Tibial nerve (tissue), 4 donors: ENCODE results near the gene OXA1L. TPM values are rescaled to one million over a fixed set of nuclear protein-coding genes. Genes with fewer than 3 reads are reported as not detected.
"Not testable (repeated sequence)": the region's sequence is repeated elsewhere in the genome, so short reads cannot be mapped to it uniquely, and the experiment has no call there.

Experiments
- DNase-seq, 2 donors: peaks; one replicate each; pipeline ENCODE4 v3.0.0-alpha.2; 2019; ENCODE audit warnings: low spot score in 2 of 2
- H3K27ac ChIP-seq, 4 donors: fragments of 200-600 bp; sonication (generic) in 3 of 4; one replicate each; pipeline ENCODE4 v1.5.1; 2017 to 2019; ENCODE audit warnings: mild to moderate bottlenecking in 1 of 4
- H3K27me3 ChIP-seq, 2 donors: fragments of 200-600 bp; sonication (generic) in 1 of 2; one replicate each; pipeline versions ENCODE4 v1.5.1 to v1.6.0; 2017 to 2019
- H3K36me3 ChIP-seq, 3 donors: fragments of 200-600 bp; sonication (generic); one replicate each; pipeline ENCODE4 v1.5.1; 2018 to 2019
- H3K4me1 ChIP-seq, 4 donors: fragments of 200-600 bp; sonication (generic) in 3 of 4; one replicate each; pipeline ENCODE4 v1.5.1; 2017 to 2019
- H3K4me3 ChIP-seq, 4 donors: fragments of 200-600 bp; sonication (generic) in 3 of 4; one replicate each; pipeline ENCODE4 v1.5.1; 2017 to 2019; ENCODE audit warnings: mild to moderate bottlenecking in 1 of 4, moderate library complexity in 1 of 4
- H3K9me3 ChIP-seq, 4 donors: fragments of 200-600 bp; sonication (generic) in 3 of 4; one replicate each; pipeline ENCODE4 v1.5.1; 2017 to 2019
- CTCF ChIP-seq, 5 experiments: fragments of 200-600 bp in 3 of 5; fragments of 450-650 bp in 2 of 5; sonication (generic) in 3 of 5; IDR thresholded peaks; one replicate each; pipeline ENCODE4 v1.5.1; 2016 to 2019; ENCODE audit warnings: antibody characterized with exemption in 5 of 5, mild to moderate bottlenecking in 3 of 5, moderate library complexity in 2 of 5
- EP300 ChIP-seq, 2 donors: sonication (generic); formaldehyde crosslinking; IDR thresholded peaks; one replicate each; pipeline ENCODE4 v1.6.1; 2017; ENCODE audit warnings: antibody characterized with exemption in 2 of 2, mild to moderate bottlenecking in 1 of 2
- POLR2A ChIP-seq, 2 donors: fragments of 450-650 bp; IDR thresholded peaks; one replicate each; pipeline ENCODE4 v1.6.1; 2017; ENCODE audit warnings: antibody characterized with exemption in 2 of 2, mild to moderate bottlenecking in 2 of 2, moderate library complexity in 2 of 2
- WGBS, 2 donors: methylation state at CpG; one replicate each; pipeline ENCODE4 v1.1.5; 2018; 5-methylcytosine and 5-hydroxymethylcytosine counted together
- total RNA-seq, 4 donors: library from RNA; depleted of rRNA; stranded (reverse); fragments of >200 nt; gene quantifications; one replicate each; pipeline ENCODE4 v1.1.0, GENCODE V29; 2016

Gene OXA1L
- total RNA-seq, 4 donors from 2014 or later, result 65.5 to 79.6 (median 69.6) TPM

GRCh38 chr14:22726012-22726411, 40.5 kb upstream of the OXA1L start:
- H3K4me3 ChIP-seq, result no peak overlapping the region
- no peak overlapping the region for H3K27ac ChIP-seq
- H3K36me3 ChIP-seq, result no peaks in the 10 kb centered on the region
- no peaks in the 10 kb centered on the region for H3K4me1 ChIP-seq
- TF ChIP-seq POLR2A (IDR thresholded peaks at IDR 0.05), result no peak
- TF ChIP-seq EP300 (IDR thresholded peaks at IDR 0.05), result no peak
- TF ChIP-seq CTCF (IDR thresholded peaks at IDR 0.05), result no peak
- 67 to 75% methylated on average over 1 of the region's 1 CpG for WGBS, 2 donors
- H3K27me3 ChIP-seq, result no peaks in the 10 kb centered on the region
- DNase-seq, result no peak
- H3K9me3 ChIP-seq, result peaks cover 0 to 6% (median 0%) of the 10 kb centered on the region in 4 donors

- not testable (repeated sequence) for H3K9me3 ChIP-seq, H3K27me3 ChIP-seq, H3K27ac ChIP-seq, DNase-seq, H3K4me3 ChIP-seq, H3K4me1 ChIP-seq, H3K36me3 ChIP-seq
- 77 to 87% methylated on average over 5 of the region's 5 CpGs for WGBS, 2 donors
These were observed 34.4 kb upstream of the OXA1L start for GRCh38 chr14:22732062-22732461.

- 56 to 57% methylated on average over 2 of the region's 2 CpGs for whole genome bisulfite sequencing, 2 donors
- no peak for TF ChIP-seq POLR2A (IDR thresholded peaks at IDR 0.05)
- TF ChIP-seq CTCF (IDR thresholded peaks at IDR 0.05), result no peak
- no peak for TF ChIP-seq EP300 (IDR thresholded peaks at IDR 0.05)
- H3K4me1 ChIP-seq, result no peaks in the 10 kb centered on the region
- no peak overlapping the region for H3K4me3 ChIP-seq
- no peaks in the 10 kb centered on the region for H3K9me3 ChIP-seq
- H3K36me3 ChIP-seq, result no peaks in the 10 kb centered on the region
- H3K27me3 ChIP-seq, result no peaks in the 10 kb centered on the region
- DNase-seq, result no peak
- H3K27ac ChIP-seq, result no peak overlapping the region
These were observed 32.7 kb upstream of the OXA1L start for GRCh38 chr14:22733829-22734228.

GRCh38 chr14:22735096-22735495, 31.4 kb upstream of the OXA1L start:
- 47 to 57% methylated on average over 2 of the region's 2 CpGs for WGBS, 2 donors
- Histone ChIP-seq H3K27ac (no peak overlapping the region), H3K27me3 (no peaks in the 10 kb centered on the region), H3K4me1 (no peaks in the 10 kb centered on the region), H3K36me3 (no peaks in the 10 kb centered on the region), H3K4me3 (no peak overlapping the region), H3K9me3 (no peaks in the 10 kb centered on the region)
- no peak for DNase-seq
- TF ChIP-seq POLR2A (IDR thresholded peaks at IDR 0.05), result no peak
- no peak for TF ChIP-seq EP300 (IDR thresholded peaks at IDR 0.05)
- no peak for TF ChIP-seq CTCF (IDR thresholded peaks at IDR 0.05)

GRCh38 chr14:22736384-22736783, 30.1 kb upstream of the OXA1L start:
- H3K9me3 ChIP-seq, H3K36me3 ChIP-seq, H3K4me1 ChIP-seq, H3K27ac ChIP-seq, H3K4me3 ChIP-seq, DNase-seq, H3K27me3 ChIP-seq: not testable (repeated sequence)
- WGBS, 2 donors, result 92 to 95% methylated on average over 14 of the region's 14 CpGs

GRCh38 chr14:22737052-22737451, 29.4 kb upstream of the OXA1L start:
- TF ChIP-seq POLR2A (IDR thresholded peaks at IDR 0.05) (no peak), EP300 (IDR thresholded peaks at IDR 0.05) (no peak), CTCF (IDR thresholded peaks at IDR 0.05) (no peak)
- H3K9me3 ChIP-seq, result no peaks in the 10 kb centered on the region
- H3K4me1 ChIP-seq, result no peaks in the 10 kb centered on the region
- 87 to 95% methylated on average over 1 of the region's 1 CpG for WGBS, 2 donors
- no peaks in the 10 kb centered on the region for H3K27me3 ChIP-seq
- DNase-seq, result no peak
- no peaks in the 10 kb centered on the region for H3K36me3 ChIP-seq
- H3K27ac ChIP-seq, result no peak overlapping the region
- H3K4me3 ChIP-seq, result no peak overlapping the region
